Astrocyte of the cerebellum (primary cell): ENCODE results near the gene KCNH1.

ENCODE experiments used
- DNase-seq: peaks from one replicate; pipeline ENCODE4 v3.0.0-alpha.2; 2011; ENCODE audit warnings: low read depth
- H3K4me3 ChIP-seq: 2 replicates; pipeline ENCODE4 v1.5.1; 2011; ENCODE audit warnings: mild to moderate bottlenecking, low read depth, low read length, moderate library complexity
- in situ Hi-C: cut with HindIII; loops from 2 replicates; pipeline ENCODE4 v1.10.0; 2017; ENCODE audit warnings: low sequenced_read_pairs
- TF ChIP-seq, protein P1 (sequence below): IDR thresholded peaks from 2 replicates; pipeline ENCODE4 v1.5.1; 2012; ENCODE audit warnings: low read length, low read depth, moderate library complexity, mild to moderate bottlenecking; ENCODE audit errors: missing control alignments

The KCNH1 gene

DNA sequence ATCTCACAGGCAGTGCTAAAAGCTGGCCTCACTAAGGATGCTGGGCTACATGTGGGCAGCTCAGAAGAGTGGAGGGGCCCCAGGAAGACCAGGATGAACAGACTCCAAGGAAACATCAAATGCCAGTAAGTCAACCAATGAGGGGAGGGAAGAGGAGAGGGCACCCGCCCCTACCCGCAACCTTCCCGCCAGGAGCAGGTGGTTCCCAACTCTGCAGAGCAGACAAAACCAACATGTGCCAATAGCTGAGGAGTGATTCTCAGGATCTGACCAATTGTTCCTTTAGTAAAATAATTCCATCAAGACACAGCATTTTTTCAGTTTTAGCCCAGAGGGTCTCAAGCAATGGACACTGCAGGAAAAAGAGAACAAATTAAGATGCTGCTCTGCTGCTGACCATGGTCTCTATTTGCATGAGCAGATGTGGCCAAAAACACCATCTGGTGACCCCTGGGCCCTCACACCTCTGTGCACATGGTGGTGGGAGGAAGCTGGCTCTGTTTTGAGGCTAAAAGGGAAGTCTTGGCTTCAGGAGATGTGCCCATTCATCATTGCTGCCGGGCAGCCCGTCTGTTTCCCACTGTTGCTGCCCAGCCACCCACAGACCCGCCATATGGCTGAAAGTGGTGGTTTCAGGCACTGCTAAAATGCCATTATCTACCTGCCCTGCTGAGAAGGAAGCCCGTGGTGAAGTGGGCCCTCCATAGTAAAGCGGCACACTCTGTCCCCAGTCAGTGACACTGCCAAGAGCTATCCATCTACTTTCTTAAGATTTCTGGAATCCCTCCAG is 231.8 kb downstream of the KCNH1 start:
- in situ Hi-C loops, result no loop called here
- DNase-seq, result no peak
- no peak overlapping the region for H3K4me3 ChIP-seq
- TF ChIP-seq, protein P1, sequence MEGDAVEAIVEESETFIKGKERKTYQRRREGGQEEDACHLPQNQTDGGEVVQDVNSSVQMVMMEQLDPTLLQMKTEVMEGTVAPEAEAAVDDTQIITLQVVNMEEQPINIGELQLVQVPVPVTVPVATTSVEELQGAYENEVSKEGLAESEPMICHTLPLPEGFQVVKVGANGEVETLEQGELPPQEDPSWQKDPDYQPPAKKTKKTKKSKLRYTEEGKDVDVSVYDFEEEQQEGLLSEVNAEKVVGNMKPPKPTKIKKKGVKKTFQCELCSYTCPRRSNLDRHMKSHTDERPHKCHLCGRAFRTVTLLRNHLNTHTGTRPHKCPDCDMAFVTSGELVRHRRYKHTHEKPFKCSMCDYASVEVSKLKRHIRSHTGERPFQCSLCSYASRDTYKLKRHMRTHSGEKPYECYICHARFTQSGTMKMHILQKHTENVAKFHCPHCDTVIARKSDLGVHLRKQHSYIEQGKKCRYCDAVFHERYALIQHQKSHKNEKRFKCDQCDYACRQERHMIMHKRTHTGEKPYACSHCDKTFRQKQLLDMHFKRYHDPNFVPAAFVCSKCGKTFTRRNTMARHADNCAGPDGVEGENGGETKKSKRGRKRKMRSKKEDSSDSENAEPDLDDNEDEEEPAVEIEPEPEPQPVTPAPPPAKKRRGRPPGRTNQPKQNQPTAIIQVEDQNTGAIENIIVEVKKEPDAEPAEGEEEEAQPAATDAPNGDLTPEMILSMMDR, result no peak

DNA sequence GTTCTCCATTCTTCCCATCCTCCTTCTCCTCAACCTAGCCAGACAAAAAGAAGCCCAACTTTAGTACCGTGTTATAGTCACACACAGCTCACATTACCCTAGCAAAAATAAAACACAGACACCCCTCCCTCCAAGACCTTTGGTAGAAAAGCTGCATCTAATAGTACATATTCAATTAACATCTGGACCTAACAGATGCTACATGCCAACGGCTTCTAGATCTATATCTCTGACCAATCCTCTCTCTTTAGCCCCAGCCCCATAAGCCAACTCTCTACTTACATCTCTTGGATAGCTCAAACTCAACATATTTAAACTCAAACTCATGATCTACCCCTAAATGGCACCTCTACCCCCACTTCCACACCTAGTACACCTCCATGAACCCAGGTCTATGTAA is 233.1 kb downstream of the KCNH1 start:
- TF ChIP-seq, protein P1, result no peak
- no peak overlapping the region for H3K4me3 ChIP-seq
- no peak for DNase-seq
- in situ Hi-C loops, result no loop called here

DNA sequence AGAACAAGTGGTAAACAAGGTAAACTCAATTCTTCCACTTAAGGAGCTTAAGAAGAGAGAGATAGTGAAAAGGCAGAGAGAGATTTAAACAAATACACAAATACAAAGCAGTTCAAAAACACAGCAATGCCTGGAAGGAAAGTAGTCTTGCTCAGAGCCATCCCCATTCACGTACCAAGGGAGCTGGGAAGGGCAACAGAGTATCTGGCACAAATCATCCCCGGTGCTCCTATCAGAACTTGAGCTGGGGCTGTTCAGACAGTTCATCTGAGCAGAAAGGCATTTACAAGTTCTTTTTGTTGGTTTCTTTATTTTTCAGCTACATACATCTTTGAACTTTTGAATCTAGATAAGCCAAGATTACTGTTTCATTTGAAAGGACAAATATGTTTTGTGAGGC is 233.9 kb downstream of the KCNH1 start:
- in situ Hi-C loops, result no loop called here
- no peak overlapping the region for H3K4me3 ChIP-seq
- TF ChIP-seq, protein P1, result no peak

DNA sequence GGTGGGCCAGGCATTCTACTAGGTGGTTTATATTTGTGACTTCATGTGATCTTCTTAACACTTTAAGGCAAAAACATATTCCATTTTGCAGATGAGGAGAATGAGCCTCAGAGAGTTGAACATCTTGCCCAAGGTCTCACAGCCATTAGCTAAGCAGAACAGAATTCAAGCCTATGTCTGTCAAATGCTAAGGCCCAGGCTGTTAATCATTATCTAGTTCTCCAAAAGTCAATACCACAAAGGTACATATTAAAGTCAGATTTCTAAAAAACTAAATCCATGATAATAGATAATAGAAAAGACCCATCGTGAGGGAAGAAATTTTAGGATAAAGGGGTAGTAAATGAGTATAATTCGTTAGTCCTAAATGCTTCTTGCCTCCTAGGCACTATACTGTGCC is 234.3 kb downstream of the KCNH1 start:
- DNase-seq, result no peak
- in situ Hi-C loops, result no loop called here
- H3K4me3 ChIP-seq, result no peak overlapping the region
- TF ChIP-seq, protein P1, result no peak

More for the DNA sequence above, 233.9 kb downstream of the KCNH1 start:
- no peak for DNase-seq

DNA sequence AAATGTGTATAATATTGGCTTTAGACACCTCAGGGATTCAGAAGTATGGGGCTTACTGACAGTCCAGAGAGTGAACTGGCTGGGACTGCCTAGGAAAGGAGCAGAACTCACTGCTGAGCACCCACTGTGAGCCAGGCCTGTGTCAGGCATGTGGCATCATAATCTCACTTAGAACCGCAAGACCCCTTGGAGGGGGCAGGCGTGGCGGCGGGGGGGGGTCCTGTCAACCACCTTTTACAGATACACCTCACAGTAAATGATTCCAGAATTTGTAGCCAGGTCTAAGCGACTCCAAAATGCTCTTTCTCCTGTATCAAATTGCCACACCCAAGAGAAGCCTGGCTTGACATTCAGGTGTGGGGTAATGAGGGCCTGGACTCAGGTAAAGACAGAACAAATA is 235.5 kb downstream of the KCNH1 start:
- TF ChIP-seq, protein P1, result no peak
- H3K4me3 ChIP-seq, result no peak overlapping the region
- DNase-seq, result no peak
- in situ Hi-C loops, result no loop called here

DNA sequence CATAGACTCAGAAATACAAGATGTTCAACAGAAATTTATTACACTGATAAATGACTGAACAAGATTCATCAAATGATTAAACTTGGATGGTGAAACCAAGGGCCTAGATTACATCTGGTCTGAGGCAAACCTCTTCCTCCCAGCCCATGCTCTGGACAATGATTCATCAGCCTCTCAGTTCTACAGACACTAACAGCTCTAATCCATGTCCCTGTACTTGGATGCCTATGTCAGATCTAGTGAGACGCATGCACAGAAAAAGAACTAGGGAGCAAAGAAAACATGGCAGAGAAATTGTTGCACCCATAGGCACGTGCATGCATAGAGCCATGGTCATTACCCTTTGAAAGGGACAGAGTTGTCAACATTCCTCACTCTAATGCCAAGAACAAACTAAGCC is 250.1 kb downstream of the KCNH1 start:
- peak; percentile 29 for DNase-seq
- TF ChIP-seq, protein P1, result no peak
- in situ Hi-C loops, result no loop called here

More for the DNA sequence above, 250.1 kb downstream of the KCNH1 start:
- no peak overlapping the region for H3K4me3 ChIP-seq
